Endothelial cell of umbilical vein (primary cell): Measurements from ENCODE around the gene NSMCE1. TPM values are rescaled to one million over a fixed set of nuclear protein-coding genes. Genes with fewer than 3 reads are reported as not detected.

Experiments
- BruUV-seq: library from RNA; stranded (reverse); fragments of 400-500 nt; replicated peaks from 2 replicates; lab custom pipeline; 2021; lab: Mats Ljungman, UMichigan
- CTCF ChIA-PET: fragments of 300-600, 350-600 bp; sonication (Branson Sonifier 250); formaldehyde crosslinking; loops from one replicate; lab custom pipeline; 2021; ENCODE audit warnings: antibody characterized with exemption, inconsistent platforms; lab: Charles Lee
- POLR2A ChIA-PET: fragments of 300-600, 350-600 bp; sonication (Branson Sonifier 250); formaldehyde crosslinking; loops from one replicate; lab custom pipeline; 2021; ENCODE audit warnings: antibody characterized with exemption, inconsistent platforms; lab: Charles Lee
- DNase-seq: peaks from one replicate; pipeline ENCODE4 v3.0.0-alpha.2; 2011; ENCODE audit warnings: low read depth, low spot score
- FAIRE-seq: peaks from 2 replicates; lab custom pipeline; 2011; peaks lifted over from hg19 to GRCh38; lab: Jason Lieb, UNC
- H2AFZ ChIP-seq: 2 replicates; pipeline ENCODE4 v1.6.0; 2012; ENCODE audit warnings: low read depth, low read length, control low read depth, inconsistent platforms
- H3K27ac ChIP-seq: 2 replicates; pipeline ENCODE4 v1.5.1; 2011; ENCODE audit warnings: low read depth, mild to moderate bottlenecking, control low read depth, low read length, moderate library complexity; ENCODE audit not compliant: insufficient read depth
- H3K27me3 ChIP-seq, 2 experiments: 2 replicates each; pipeline versions ENCODE4 v1.6.0 to v1.6.1; 2011; ENCODE audit warnings: low read length in 2 of 2, mixed read lengths in 1 of 2; ENCODE audit not compliant: control insufficient read depth in 2 of 2, insufficient read depth in 2 of 2
- H3K36me3 ChIP-seq, 2 experiments: 2 replicates in 1 of 2; 3 replicates in 1 of 2; pipeline ENCODE4 v1.5.1; 2011; ENCODE audit warnings: low read length in 2 of 2, mild to moderate bottlenecking in 1 of 2, moderate library complexity in 1 of 2; ENCODE audit not compliant: control insufficient read depth in 2 of 2, insufficient read depth in 2 of 2; ENCODE audit errors: extremely low read depth in 1 of 2
- H3K4me1 ChIP-seq: 3 replicates; pipeline ENCODE4 v1.5.1; 2011; ENCODE audit warnings: mild to moderate bottlenecking, low read length; ENCODE audit not compliant: control insufficient read depth, insufficient read depth; ENCODE audit errors: extremely low read depth
- H3K4me2 ChIP-seq: 2 replicates; pipeline ENCODE4 v1.6.1; 2011; ENCODE audit warnings: low read length, control low read depth, mixed read lengths; ENCODE audit not compliant: insufficient read depth
- H3K4me3 ChIP-seq, 3 experiments: fragments of 200-600 bp in 1 of 3; sonication (generic), shearing (Covaris generic) in 1 of 3; replicated peaks in 1 of 3; 2 replicates each; pipeline ENCODE4 v1.5.1; 2011 to 2016; ENCODE audit warnings: control low read depth in 3 of 3, low read length in 3 of 3, mild to moderate bottlenecking in 2 of 3, inconsistent platforms in 1 of 3, low read depth in 1 of 3, moderate library complexity in 1 of 3; ENCODE audit not compliant: insufficient read depth in 1 of 3
- H3K79me2 ChIP-seq: 2 replicates; pipeline ENCODE4 v1.6.0; 2012; ENCODE audit warnings: low read length, inconsistent platforms; ENCODE audit not compliant: control insufficient read depth, insufficient read depth
- H3K9ac ChIP-seq: replicated peaks from 2 replicates; pipeline ENCODE3; 2011; ENCODE audit warnings: low read length, control low read depth; ENCODE audit not compliant: insufficient read depth; ENCODE audit errors: extremely low read depth
- H3K9me1 ChIP-seq: replicated peaks from 3 replicates; pipeline ENCODE4 v1.6.0; 2011; ENCODE audit warnings: mild to moderate bottlenecking, low read length; ENCODE audit not compliant: control insufficient read depth, insufficient read depth; ENCODE audit errors: extremely low read depth
- H3K9me3 ChIP-seq: replicated peaks from 2 replicates; pipeline ENCODE4 v1.5.1; 2012; ENCODE audit warnings: low read length, inconsistent platforms; ENCODE audit not compliant: control insufficient read depth, insufficient read depth
- H4K20me1 ChIP-seq: replicated peaks from 2 replicates; pipeline ENCODE3; 2011; ENCODE audit warnings: mild to moderate bottlenecking, low read length; ENCODE audit not compliant: control insufficient read depth, insufficient read depth; ENCODE audit errors: extremely low read depth
- CTCF ChIP-seq, 2 donors: IDR thresholded peaks; 1 replicate in 1 of 2; 2 replicates in 1 of 2; pipeline ENCODE4 v1.5.1; 2011; ENCODE audit warnings: low read length in 2 of 2, mild to moderate bottlenecking in 2 of 2, moderate library complexity in 2 of 2, control low read depth in 1 of 2, inconsistent platforms in 1 of 2, low read depth in 1 of 2; ENCODE audit not compliant: insufficient read depth in 1 of 2; ENCODE audit errors: extremely low read depth in 1 of 2
- EZH2 ChIP-seq: IDR thresholded peaks from 2 replicates; pipeline ENCODE4 v1.6.1; 2012; ENCODE audit warnings: borderline replicate concordance, low read depth, mild to moderate bottlenecking, moderate library complexity, low read length, inconsistent platforms; ENCODE audit not compliant: severe bottlenecking
- FOS ChIP-seq: IDR thresholded peaks from 2 replicates; pipeline ENCODE4 v1.6.1; 2011; ENCODE audit warnings: mild to moderate bottlenecking, low read length, moderate library complexity, borderline replicate concordance; ENCODE audit not compliant: insufficient read depth
- GATA2 ChIP-seq: IDR thresholded peaks from 2 replicates; pipeline ENCODE4 v1.7.0; 2011; ENCODE audit warnings: low read depth, mild to moderate bottlenecking, moderate library complexity, mixed read lengths, low read length; ENCODE audit not compliant: insufficient read length, insufficient read depth
- JUN ChIP-seq: IDR thresholded peaks from 2 replicates; pipeline ENCODE4 v1.6.1; 2011; ENCODE audit warnings: borderline replicate concordance, low read depth; ENCODE audit not compliant: insufficient read length, insufficient read depth
- MAX ChIP-seq: IDR thresholded peaks from 2 replicates; pipeline ENCODE4 v1.6.1; 2011; ENCODE audit not compliant: insufficient read depth, insufficient read length
- MYC ChIP-seq: IDR thresholded peaks from one replicate; pipeline ENCODE4 v1.6.1; 2011; ENCODE audit warnings: mild to moderate bottlenecking, low read depth, low read length
- POLR2A ChIP-seq: IDR thresholded peaks from 2 replicates; pipeline ENCODE4 v1.6.1; 2012; ENCODE audit warnings: low read depth, mild to moderate bottlenecking, control low read depth, low read length
- POLR2AphosphoS5 ChIP-seq: IDR thresholded peaks from 2 replicates; pipeline ENCODE4 v1.6.1; 2012; ENCODE audit warnings: low read depth, mild to moderate bottlenecking, control low read depth, low read length, moderate library complexity; ENCODE audit not compliant: insufficient read depth
- dilution Hi-C: fragments of 300-500 bp; cut with MboI; formaldehyde crosslinking; loops from one replicate; pipeline ENCODE4 v1.15.0; 2019; ENCODE audit warnings: low sequenced_read_pairs; ENCODE audit not compliant: extremely low pct_ligation_motif_present
- intact Hi-C: fragments of 100-400 bp; cut with micrococcal nuclease; formaldehyde crosslinking; loops from one replicate; pipeline ENCODE4 v1.10.0; 2022
- polyA plus RNA-seq, 4 experiments: library from polyadenylated mRNA; depleted of rRNA in 3 of 4; stranded (reverse) in 3 of 4; unstranded in 1 of 4; fragments of >200 nt; gene quantifications; 2 replicates each; pipeline versions ENCODE4 v1.2.1 to v1.2.3, GENCODE V29; 2011 to 2012; ENCODE audit warnings: missing spikeins in 1 of 4
- total RNA-seq: library from RNA; stranded (reverse); gene quantifications from 2 replicates; pipeline ENCODE4 v1.2.3, GENCODE V29; 2021

The NSMCE1 gene
- total and polyA plus RNA-seq, 2 donors (not counting 3 experiments of a cell fraction or from before 2014, with no cell fraction given) = 23.8 to 42.0 TPM

GRCh38 chr16:27317320-27317719 lies 48.7 kb upstream of the NSMCE1 start:
- no peaks in the 10 kb centered on the region for H3K9me3 ChIP-seq
- no peaks in the 10 kb centered on the region for H3K27me3 ChIP-seq
- H2AFZ ChIP-seq = no peak overlapping the region
- POLR2A ChIA-PET = no interaction called here
- TF ChIP-seq GATA2 = no peak
- TF ChIP-seq FOS = no peak
- no peak for TF ChIP-seq JUN
- no peak for TF ChIP-seq POLR2AphosphoS5
- TF ChIP-seq MYC = no peak
- TF ChIP-seq POLR2A = no peak
- no peak for TF ChIP-seq MAX
- TF ChIP-seq EZH2 = no peak
- TF ChIP-seq CTCF (IDR thresholded peaks at IDR 0.05; ENCODE audit: extremely low read depth in 1 of 2, insufficient read depth in 1 of 2, low read depth in 1 of 2, low read length in 2 of 2) = no peak
- H3K4me3 ChIP-seq = no peak overlapping the region
- peaks cover 42% of the 10 kb centered on the region for H3K4me1 ChIP-seq
- peaks cover 5 to 6% of the 10 kb centered on the region in 2 experiments for H3K36me3 ChIP-seq
- intact Hi-C loops = loop anchor here (1.0 kb wide), 1 partner anchor 10 kb away; no protein-coding TSS in a partner anchor
- CTCF ChIA-PET = interaction anchor here (0.5 to 3.9 kb wide), 8 partner anchors 9 to 138 kb away, joined by 3 to 42 read pairs (median 6); no protein-coding TSS in a partner anchor
- no peaks in the 10 kb centered on the region for H4K20me1 ChIP-seq
- dilution Hi-C loops = no loop called here
- H3K9ac ChIP-seq = no peak overlapping the region
- H3K27ac ChIP-seq = peak overlapping the region; percentile 30
- DNase-seq (no peak), FAIRE-seq (no peak)
- peaks cover 72% of the 10 kb centered on the region for H3K79me2 ChIP-seq
- H3K9me1 ChIP-seq = no peaks in the 10 kb centered on the region
- peak overlapping the region; percentile 37 for H3K4me2 ChIP-seq
- BruUV-seq = no TSS peak
